ENCODE data around the gene ARHGEF39.

The ARHGEF39 gene

GRCh38 chr9:35690294-35690613 is 25.3 kb upstream of the ARHGEF39 start:
- Histone ChIP-seq H4K5ac (ENCODE audit: low read length) (no peak overlapping the region), H3K4ac (ENCODE audit: low read depth, low read length) (peak overlapping the region; percentile 64), H3K9ac (ENCODE audit: low read length) (peak overlapping the region; percentile 99), H3K23ac (ENCODE audit: low read length) (no peak overlapping the region), H3K27ac (ENCODE audit: low read depth, low read length) (peak overlapping the region; percentile 95), H3K4me1 (ENCODE audit: control insufficient read depth, low read depth, low read length) (peaks cover 10% of the 10 kb centered on the region), H2BK5ac (ENCODE audit: low read length) (peak overlapping the region; percentile 73), H2AK5ac (ENCODE audit: low read length) (no peak overlapping the region), H3K18ac (ENCODE audit: low read length) (peak overlapping the region; percentile 91), H3K56ac (ENCODE audit: low read length) (peak overlapping the region; percentile 93), H3K79me2 (ENCODE audit: control insufficient read depth, insufficient read depth, low read length) (peaks cover 23% of the 10 kb centered on the region), H3K36me3 (ENCODE audit: control insufficient read depth, insufficient read depth, low read length) (no peaks in the 10 kb centered on the region), H2BK120ac (ENCODE audit: low read depth, low read length) (peak overlapping the region; percentile 94), H3K79me1 (ENCODE audit: low read length) (peaks cover 28% of the 10 kb centered on the region), H3K4me2 (ENCODE audit: low read length) (peak overlapping the region; percentile 86), H3K4me3 (ENCODE audit: low read length) (peak overlapping the region; percentile 62), H2BK15ac (replicated peaks; ENCODE audit: low read depth) (no peak overlapping the region), H4K8ac (ENCODE audit: low read depth, low read length) (peak overlapping the region; percentile 69), H3K27me3 (ENCODE audit: insufficient read depth, low read length, poor library complexity) (no peaks in the 10 kb centered on the region)
- no CpG with 5 or more reads among the region's 21 CpGs for whole genome bisulfite sequencing (ENCODE audit: extremely low coverage, insufficient coverage, low lambda C conversion rate)
- DNase-seq = peak; percentile 80

GRCh38 chr9:35689542-35690293 is 24.7 kb upstream of the ARHGEF39 start, which contains the start of gene TPM2:
Gene TPM2 (minus strand): TSS chr9:35689925. CDS start chr9:35689817, 108 bp downstream.
- Histone ChIP-seq H2BK120ac (ENCODE audit: low read depth, low read length) (peak within 1 kb of the TSS; percentile 94), H2AK5ac (ENCODE audit: low read length) (peak within 1 kb of the TSS; percentile 65), H3K4me3 (ENCODE audit: low read length) (peak within 1 kb of the TSS; percentile 92), H3K4me1 (ENCODE audit: control insufficient read depth, low read depth, low read length) (peaks cover 10% of the 10 kb centered on the region), H3K79me1 (ENCODE audit: low read length) (peaks cover 28% of the 10 kb centered on the region), H3K27ac (ENCODE audit: low read depth, low read length) (peak within 1 kb of the TSS; percentile 95), H3K79me2 (ENCODE audit: control insufficient read depth, insufficient read depth, low read length) (peaks cover 23% of the 10 kb centered on the region), H3K18ac (ENCODE audit: low read length) (peak within 1 kb of the TSS; percentile 91), H4K5ac (ENCODE audit: low read length) (no peak within 1 kb of the TSS), H3K23ac (ENCODE audit: low read length) (peak within 1 kb of the TSS; percentile 97), H3K56ac (ENCODE audit: low read length) (peak within 1 kb of the TSS; percentile 99), H4K8ac (ENCODE audit: low read depth, low read length) (peak within 1 kb of the TSS; percentile 69), H3K4ac (ENCODE audit: low read depth, low read length) (peak within 1 kb of the TSS; percentile 64), H3K27me3 (ENCODE audit: insufficient read depth, low read length, poor library complexity) (no peaks in the 10 kb centered on the region), H3K36me3 (ENCODE audit: control insufficient read depth, insufficient read depth, low read length) (no peaks in the 10 kb centered on the region), H3K9ac (ENCODE audit: low read length) (peak within 1 kb of the TSS; percentile 99), H3K4me2 (ENCODE audit: low read length) (peak within 1 kb of the TSS; percentile 97), H2BK5ac (ENCODE audit: low read length) (peak within 1 kb of the TSS; percentile 76), H2BK15ac (replicated peaks; ENCODE audit: low read depth) (no peak within 1 kb of the TSS)
- peak; percentile 94 for DNase-seq
- no CpG with 5 or more reads among the region's 61 CpGs for WGBS (ENCODE audit: extremely low coverage, insufficient coverage, low lambda C conversion rate)

GRCh38 chr9:35688558-35689541 is 23.9 kb upstream of the ARHGEF39 start:
- H3K4me3 ChIP-seq (ENCODE audit: low read length) = peak overlapping the region; percentile 92
- no peak for DNase-seq

GRCh38 chr9:35687972-35688557 is 23.1 kb upstream of the ARHGEF39 start:
- Histone ChIP-seq H3K27ac (ENCODE audit: low read depth, low read length) (no peak overlapping the region), H3K9ac (ENCODE audit: low read length) (peak overlapping the region; percentile 99), H3K79me2 (ENCODE audit: control insufficient read depth, insufficient read depth, low read length) (peaks cover 23% of the 10 kb centered on the region), H3K56ac (ENCODE audit: low read length) (peak overlapping the region; percentile 99), H3K23ac (ENCODE audit: low read length) (peak overlapping the region; percentile 38), H3K79me1 (ENCODE audit: low read length) (peaks cover 28% of the 10 kb centered on the region), H3K4me3 (ENCODE audit: low read length) (no peak overlapping the region), H4K8ac (ENCODE audit: low read depth, low read length) (no peak overlapping the region), H3K27me3 (ENCODE audit: insufficient read depth, low read length, poor library complexity) (no peaks in the 10 kb centered on the region), H3K4me2 (ENCODE audit: low read length) (peak overlapping the region; percentile 97), H2AK5ac (ENCODE audit: low read length) (no peak overlapping the region), H2BK120ac (ENCODE audit: low read depth, low read length) (no peak overlapping the region), H3K4ac (ENCODE audit: low read depth, low read length) (no peak overlapping the region), H2BK5ac (ENCODE audit: low read length) (no peak overlapping the region), H3K18ac (ENCODE audit: low read length) (no peak overlapping the region), H3K36me3 (ENCODE audit: control insufficient read depth, insufficient read depth, low read length) (peaks cover 6% of the 10 kb centered on the region), H2BK15ac (replicated peaks; ENCODE audit: low read depth) (no peak overlapping the region), H3K4me1 (ENCODE audit: control insufficient read depth, low read depth, low read length) (peaks cover 10% of the 10 kb centered on the region), H4K5ac (ENCODE audit: low read length) (no peak overlapping the region)
- no peak for DNase-seq
- WGBS (ENCODE audit: extremely low coverage, insufficient coverage, low lambda C conversion rate) = no CpG with 5 or more reads among the region's 2 CpGs

More at GRCh38 chr9:35688558-35689541, 23.9 kb upstream of the ARHGEF39 start:
- peaks cover 28% of the 10 kb centered on the region for H3K79me1 ChIP-seq (ENCODE audit: low read length)
- H2AK5ac ChIP-seq (ENCODE audit: low read length) = peak overlapping the region; percentile 65
- no peak overlapping the region for H2BK120ac ChIP-seq (ENCODE audit: low read depth, low read length)
- WGBS (ENCODE audit: extremely low coverage, insufficient coverage, low lambda C conversion rate) = no CpG with 5 or more reads among the region's 12 CpGs
- peaks cover 23% of the 10 kb centered on the region for H3K79me2 ChIP-seq (ENCODE audit: control insufficient read depth, insufficient read depth, low read length)
- H2BK5ac ChIP-seq (ENCODE audit: low read length) = peak overlapping the region; percentile 55
- H4K5ac ChIP-seq (ENCODE audit: low read length) = no peak overlapping the region
- H2BK15ac ChIP-seq (replicated peaks; ENCODE audit: low read depth) = no peak overlapping the region
- no peak overlapping the region for H4K8ac ChIP-seq (ENCODE audit: low read depth, low read length)
- H3K36me3 ChIP-seq (ENCODE audit: control insufficient read depth, insufficient read depth, low read length) = peaks cover 5% of the 10 kb centered on the region
- H3K56ac ChIP-seq (ENCODE audit: low read length) = peak overlapping the region; percentile 99
- H3K4me2 ChIP-seq (ENCODE audit: low read length) = peak overlapping the region; percentile 97
- H3K23ac ChIP-seq (ENCODE audit: low read length) = peak overlapping the region; percentile 97
- peak overlapping the region; percentile 44 for H3K18ac ChIP-seq (ENCODE audit: low read length)
- H3K4ac ChIP-seq (ENCODE audit: low read depth, low read length) = peak overlapping the region; percentile 7
- H3K27ac ChIP-seq (ENCODE audit: low read depth, low read length) = peak overlapping the region; percentile 70
- peak overlapping the region; percentile 99 for H3K9ac ChIP-seq (ENCODE audit: low read length)
- H3K27me3 ChIP-seq (ENCODE audit: insufficient read depth, low read length, poor library complexity) = no peaks in the 10 kb centered on the region
- peaks cover 10% of the 10 kb centered on the region for H3K4me1 ChIP-seq (ENCODE audit: control insufficient read depth, low read depth, low read length)

GRCh38 chr9:35687306-35687705 is 22.3 kb upstream of the ARHGEF39 start:
- Histone ChIP-seq H3K27me3 (ENCODE audit: insufficient read depth, low read length, poor library complexity) (no peaks in the 10 kb centered on the region), H3K4ac (ENCODE audit: low read depth, low read length) (no peak overlapping the region), H3K79me2 (ENCODE audit: control insufficient read depth, insufficient read depth, low read length) (peaks cover 23% of the 10 kb centered on the region), H2BK120ac (ENCODE audit: low read depth, low read length) (no peak overlapping the region), H3K36me3 (ENCODE audit: control insufficient read depth, insufficient read depth, low read length) (peaks cover 11% of the 10 kb centered on the region), H3K4me2 (ENCODE audit: low read length) (no peak overlapping the region), H3K9ac (ENCODE audit: low read length) (no peak overlapping the region), H3K18ac (ENCODE audit: low read length) (no peak overlapping the region), H2BK15ac (replicated peaks; ENCODE audit: low read depth) (no peak overlapping the region), H3K23ac (ENCODE audit: low read length) (no peak overlapping the region), H2AK5ac (ENCODE audit: low read length) (no peak overlapping the region), H3K56ac (ENCODE audit: low read length) (no peak overlapping the region), H3K27ac (ENCODE audit: low read depth, low read length) (no peak overlapping the region), H3K79me1 (ENCODE audit: low read length) (peaks cover 28% of the 10 kb centered on the region), H3K4me3 (ENCODE audit: low read length) (no peak overlapping the region), H4K8ac (ENCODE audit: low read depth, low read length) (no peak overlapping the region), H2BK5ac (ENCODE audit: low read length) (no peak overlapping the region), H4K5ac (ENCODE audit: low read length) (no peak overlapping the region), H3K4me1 (ENCODE audit: control insufficient read depth, low read depth, low read length) (peaks cover 10% of the 10 kb centered on the region)
- no CpG with 5 or more reads among the region's 2 CpGs for WGBS (ENCODE audit: extremely low coverage, insufficient coverage, low lambda C conversion rate)
- no peak for DNase-seq
